GM19043 (cell line): ENCODE results near the gene SLC8B1.

Source experiments
- ATAC-seq: cut with Tn5 transposase; IDR thresholded peaks from one replicate; pipeline ENCODE4 v1.9.1; 2021; ENCODE audit warnings: low read depth; ENCODE audit not compliant: unreplicated experiment

SLC8B1 gene

DNA sequence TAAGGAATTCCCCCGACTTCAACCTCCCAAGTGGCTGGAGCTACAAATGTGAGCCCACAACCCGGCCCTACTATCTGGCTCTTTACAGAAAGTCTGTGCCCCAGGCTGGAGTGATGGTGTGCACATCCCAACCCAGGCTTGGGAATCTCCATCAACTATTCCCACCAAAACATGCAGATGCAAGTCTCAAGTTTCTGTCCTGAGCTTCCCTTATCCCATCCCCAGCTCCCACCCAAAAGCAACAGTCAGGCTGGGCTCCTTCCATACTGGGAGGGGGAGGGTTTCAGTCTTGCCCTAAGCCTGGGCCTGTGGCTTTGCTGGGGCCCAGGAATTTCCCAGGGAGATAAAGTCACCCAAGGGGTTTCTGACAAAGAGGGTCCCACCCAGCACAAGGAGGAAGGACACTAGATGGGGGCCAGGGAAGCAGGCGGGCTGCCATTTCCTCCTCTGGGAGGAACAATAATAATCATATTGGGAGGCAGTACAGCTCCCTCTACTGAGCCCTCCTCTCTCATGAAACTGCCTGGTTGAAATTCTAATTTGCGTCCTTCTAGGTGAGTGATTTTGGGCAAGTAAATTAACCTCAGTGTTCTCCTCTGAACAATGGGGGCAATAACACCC, 8.0 kb downstream of the SLC8B1 start:
- ATAC-seq, result no peak

DNA sequence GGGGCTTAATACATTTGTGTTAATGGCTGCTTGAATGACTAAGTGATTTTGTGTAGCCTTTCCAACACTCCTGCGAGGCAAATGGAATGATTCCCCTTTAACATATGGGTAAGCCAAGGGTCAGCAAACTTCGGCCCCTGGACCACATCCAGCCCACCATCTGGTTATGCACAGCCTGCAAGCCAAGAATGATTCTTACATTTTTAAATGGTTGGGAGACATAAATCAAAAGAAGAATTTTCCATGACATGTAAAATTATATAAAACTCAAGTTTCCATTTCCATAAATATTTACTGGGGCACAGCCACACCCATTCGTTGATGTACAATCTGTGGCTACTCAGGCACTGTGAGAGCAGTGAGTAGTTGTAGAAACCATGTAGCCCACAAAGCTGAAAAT, 9.0 kb downstream of the SLC8B1 start:
- no peak for ATAC-seq

DNA sequence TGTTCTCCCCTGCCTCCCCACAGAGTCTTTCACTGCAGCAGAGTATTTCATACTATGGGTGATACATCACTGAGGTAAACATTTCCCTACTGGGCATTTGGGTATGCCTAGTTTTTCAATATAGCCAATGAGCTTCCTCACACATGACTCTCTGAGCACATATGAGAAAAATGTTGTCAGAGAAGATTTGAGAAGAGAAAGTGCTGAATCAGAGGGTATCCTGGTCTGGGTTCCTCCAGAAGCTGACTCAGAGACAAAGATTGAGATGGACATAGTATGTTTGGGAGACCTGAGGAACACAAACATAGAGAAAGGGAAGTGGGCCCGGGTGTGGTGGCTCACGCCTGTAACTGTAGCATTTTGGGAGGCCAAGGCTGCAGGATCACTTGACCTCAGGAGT, 12.6 kb downstream of the SLC8B1 start:
- no peak for ATAC-seq

DNA sequence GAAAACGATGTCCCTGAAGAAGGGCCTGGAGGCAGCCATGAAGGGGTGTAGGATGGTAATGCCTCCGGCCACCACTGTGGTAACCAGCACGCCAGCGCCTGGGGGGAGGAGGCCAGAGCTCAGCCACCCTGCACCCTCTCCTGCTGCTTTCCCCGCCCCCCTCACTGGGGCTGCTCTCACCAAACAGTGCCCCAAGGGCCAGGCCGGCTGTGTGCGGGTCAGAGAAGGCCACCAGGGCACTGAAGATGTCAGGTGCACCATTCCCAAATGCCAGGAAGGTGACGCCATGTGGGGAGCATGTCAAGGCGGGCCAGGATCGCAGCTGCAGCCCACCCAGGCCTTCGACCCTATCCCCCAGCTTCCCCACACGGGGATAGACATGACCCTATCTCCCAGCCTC, 14.5 kb downstream of the SLC8B1 start:
- ATAC-seq, result no peak

DNA sequence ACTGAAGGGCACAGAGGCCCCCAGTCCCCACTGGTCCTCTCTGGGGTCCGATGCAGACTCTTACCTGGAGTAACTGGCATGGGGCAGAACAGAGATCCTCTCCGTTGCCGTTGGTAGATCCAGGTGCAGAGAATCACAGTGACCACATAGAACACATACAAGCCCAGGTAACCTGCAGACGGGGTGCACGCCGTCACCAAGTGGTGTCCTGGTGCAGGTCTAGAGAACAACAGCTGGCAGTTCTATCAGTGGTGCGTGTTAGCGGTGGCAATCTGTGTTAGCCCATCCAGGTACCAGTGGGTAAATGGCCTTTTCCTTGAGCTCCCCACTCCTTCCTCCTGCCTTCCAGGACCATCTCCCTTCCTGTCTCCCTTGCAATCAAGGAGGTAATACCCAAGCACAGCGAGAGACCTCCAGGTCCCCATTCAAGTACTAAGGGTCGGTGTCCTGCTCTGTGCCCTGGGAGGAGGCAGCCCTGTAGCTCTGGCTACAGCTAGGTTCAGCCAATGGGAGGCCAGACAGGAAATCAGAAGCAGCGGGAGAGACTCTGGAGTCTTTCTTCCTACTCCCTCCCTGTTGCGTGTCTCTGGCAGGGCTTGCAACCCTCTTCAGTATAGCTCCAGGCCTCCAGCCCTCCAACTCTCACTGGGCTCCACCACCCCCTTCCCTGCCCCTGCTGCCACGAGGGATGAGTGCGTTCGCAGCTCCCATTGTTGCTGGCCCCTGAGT, 15.8 kb downstream of the SLC8B1 start:
- no peak for ATAC-seq

DNA sequence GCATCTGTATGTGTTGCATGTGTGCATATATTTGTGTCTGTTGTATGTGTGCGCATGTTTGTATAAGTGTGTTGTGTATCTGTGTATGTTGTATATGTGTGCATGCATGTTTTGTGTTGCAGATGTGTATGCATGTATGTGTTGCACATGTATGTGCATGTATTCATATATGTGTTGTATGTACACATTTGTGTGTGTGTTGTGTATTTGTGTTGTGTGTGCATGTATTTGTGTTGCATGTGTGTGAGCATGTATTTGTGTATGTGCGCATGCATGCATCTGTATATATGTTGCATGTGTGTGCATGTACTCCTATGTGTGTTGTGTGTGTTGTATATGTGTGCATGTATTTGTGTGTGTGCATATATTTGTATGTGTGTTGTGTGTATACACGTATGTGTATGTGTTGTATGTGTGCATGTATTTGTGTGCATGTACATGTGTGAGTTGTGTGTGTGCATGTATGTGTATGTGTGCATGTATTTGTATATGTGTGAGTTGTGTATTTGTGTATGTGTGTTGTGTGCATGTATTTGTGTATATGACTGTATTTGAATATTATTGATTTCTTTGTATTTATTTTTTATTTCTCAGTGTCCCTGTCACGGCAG, 16.8 kb downstream of the SLC8B1 start:
- no peak for ATAC-seq

DNA sequence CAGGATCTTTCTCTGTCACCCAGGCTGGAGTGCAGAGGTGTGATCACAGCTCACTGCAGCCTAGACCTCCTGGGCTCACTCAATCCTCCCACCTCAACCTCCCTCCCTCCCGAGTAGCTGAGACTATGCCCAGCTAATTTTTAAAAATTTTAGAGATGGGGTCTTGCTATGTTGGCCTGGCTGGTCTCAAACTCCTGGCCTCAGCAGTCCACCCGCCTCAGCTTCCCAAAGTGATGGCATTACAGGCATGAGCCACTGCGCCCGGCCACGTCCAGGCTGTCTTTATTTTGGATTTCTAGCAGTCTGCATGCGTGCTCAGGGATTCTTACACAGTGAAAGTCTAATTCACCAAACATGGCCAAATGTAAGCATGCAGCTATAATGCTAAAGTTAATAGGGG, 17.8 kb downstream of the SLC8B1 start:
- no peak for ATAC-seq

DNA sequence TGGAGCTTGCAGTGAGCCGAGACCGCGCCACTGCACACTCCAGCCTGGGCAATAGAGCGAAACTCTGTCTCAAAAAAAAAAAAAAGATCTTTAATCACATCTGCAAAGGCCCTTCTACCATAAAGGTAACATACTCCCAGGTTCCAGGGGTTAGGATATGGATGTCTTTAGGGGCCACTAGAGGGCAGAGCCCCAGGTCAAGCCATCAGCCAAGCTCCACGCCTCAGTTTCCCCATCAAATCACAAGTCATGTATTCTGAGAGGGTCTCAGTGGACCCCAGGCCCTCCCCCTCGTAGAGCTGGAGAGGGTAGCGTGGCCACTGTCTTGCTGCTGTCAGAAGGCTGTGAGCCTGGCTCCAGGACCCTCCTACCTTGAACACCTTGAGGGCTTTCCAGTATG, 18.8 kb downstream of the SLC8B1 start:
- ATAC-seq, result no peak

DNA sequence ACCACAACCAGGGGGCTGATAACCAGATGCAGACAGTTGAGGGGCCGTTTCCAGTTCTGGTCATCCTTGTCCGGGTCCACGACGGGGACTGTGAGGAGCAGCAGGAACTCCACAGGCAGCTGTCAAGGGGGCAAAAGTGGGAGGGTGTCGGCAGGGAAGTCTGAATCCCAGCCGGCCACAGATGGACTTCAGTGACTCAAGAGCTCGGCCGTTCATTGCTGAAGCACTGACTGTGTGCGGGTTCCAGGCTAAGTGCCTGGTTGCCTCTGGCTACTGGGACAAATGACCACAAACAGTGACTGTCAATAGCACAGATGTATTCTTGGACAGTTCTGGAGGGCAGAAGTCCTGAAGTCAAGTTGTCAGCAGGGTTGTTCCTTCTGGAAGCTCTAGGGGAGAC, 19.6 kb downstream of the SLC8B1 start:
- no peak for ATAC-seq

DNA sequence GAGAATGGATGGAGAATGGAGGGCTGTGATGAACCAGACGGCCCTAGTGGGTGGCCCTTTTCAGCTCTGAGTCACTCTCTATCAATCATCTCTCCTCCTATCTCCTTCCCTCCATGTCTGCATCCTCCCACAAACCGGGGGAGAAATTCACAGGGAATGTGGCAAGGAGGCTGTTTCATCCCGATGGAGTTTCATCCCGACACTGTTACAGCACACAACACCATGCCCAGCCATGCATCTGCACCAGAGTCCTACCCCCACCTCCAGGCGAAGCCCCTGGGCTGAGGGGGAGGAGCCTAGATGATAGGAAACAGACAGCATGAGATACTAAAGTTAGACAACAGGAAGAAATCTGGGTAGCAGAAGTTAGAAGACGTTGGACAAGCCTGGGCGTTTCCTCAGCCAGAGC, 20.8 kb downstream of the SLC8B1 start:
- no peak for ATAC-seq

DNA sequence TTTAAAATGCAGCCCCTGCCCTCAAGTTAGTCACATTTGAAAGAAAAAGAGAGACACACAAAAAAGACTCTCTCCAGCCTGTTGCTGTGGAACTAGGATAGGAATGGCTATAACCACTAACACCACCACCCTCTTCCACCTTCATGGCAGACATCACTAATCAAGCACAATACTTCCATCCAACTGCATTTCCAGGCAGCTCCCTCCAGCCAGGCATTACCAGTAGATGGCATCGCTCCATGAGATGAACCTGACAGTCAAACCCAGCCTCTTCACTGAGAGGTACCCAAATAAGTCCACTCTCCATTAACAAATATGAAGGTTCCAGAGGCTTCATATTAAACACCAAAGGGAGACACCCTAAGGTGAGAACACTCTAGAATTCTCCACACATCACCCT, 24.4 kb downstream of the SLC8B1 start:
- ATAC-seq, result no peak

DNA sequence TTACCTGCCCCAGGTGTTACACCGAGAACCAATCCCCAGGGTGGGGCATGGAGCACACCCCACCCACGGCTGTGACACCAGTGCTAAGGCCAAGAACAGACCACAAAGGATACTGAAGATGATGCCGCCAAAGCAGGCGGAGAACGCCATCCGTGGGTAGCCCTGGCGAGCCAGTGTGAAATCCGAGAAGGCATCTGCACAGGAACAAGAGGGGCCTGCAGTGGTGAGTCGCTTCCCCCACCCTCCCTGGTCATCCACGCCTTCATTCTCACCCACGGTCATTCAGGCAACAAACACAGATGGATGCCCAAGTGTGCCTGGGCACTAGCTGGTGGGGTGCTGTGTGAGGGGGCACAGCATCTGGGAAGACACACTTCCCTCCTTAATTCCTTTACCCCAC, 28.5 kb downstream of the SLC8B1 start:
- ATAC-seq, result no peak

DNA sequence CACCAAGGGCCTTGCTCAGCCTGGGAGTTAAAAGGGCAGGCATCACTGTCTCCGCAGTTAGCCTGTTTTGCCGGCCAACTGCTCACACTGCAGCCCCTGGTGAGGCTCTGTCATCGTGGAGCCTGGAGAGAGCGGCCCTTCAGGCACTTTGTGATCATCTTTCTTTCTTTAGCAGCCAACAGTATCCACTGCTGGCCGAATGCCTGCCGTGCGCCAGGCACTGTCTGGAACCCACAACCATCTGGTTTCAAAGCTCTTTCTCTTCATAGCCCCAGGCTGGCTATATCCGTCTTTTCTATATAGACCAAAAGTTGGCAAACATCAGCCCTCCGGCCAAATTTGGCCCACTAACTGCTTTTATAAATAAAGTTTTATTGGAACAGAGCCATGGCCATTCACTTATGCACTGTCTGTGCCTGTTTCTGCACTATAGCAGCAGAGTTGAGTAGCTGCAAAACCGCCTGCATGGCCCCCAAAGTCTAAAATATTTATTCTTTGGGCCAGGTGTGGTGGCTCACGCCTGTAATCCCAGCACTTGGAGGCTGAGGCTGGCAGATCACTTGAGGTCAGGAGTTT, 29.5 kb downstream of the SLC8B1 start:
- ATAC-seq, result no peak

DNA sequence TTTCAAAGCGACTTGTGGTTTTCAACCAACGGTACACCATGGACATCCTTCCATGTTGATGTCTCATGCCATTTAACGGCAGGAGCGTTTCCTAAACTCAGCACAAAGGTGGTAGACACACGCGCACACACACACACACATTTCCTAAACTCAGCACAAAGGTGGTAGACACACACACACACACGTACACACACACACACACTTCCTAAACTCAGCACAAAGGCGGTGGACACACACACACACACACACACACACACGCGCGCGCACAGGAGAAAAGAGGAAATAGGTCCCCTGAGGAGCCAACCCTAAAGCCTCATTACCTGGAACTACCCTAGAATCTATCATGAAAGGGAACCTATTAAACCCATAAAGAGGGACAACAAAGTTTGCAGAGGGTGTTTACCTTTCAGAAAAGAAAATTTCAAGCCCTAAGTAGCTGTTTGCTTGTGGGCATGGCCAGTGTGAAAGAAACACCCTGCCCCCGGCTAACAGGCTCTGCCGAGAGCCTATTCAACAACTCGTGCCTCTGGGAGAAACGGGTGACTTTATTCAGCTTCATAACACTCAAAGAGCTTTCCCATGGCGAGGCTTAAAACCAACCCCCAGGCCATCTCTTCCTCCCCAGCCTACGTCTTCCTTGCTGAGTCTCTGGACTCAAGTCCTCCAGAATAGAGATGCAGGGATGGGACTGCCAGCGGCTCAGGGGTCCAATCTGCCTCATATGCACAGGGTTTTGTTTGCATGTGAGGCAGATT, 31.8 kb downstream of the SLC8B1 start:
- ATAC-seq, result no peak

DNA sequence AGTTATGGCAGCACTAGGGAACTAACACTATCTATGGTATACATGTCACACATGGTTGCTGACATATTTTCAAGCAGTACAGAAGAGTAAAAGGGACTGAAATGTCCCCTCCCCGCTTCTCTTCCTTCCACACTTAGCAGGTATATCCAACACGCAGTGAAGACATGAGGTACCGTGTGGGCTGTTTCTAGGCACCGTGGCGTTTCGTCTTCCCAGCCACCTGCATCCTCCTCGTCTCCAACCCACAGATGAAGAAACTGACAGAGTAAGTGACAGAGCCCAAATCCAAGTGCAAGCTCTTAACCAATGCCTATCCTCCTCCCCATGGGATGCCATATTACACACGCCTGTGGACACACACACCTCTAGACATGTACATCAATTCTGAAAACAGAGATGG, 32.4 kb downstream of the SLC8B1 start:
- ATAC-seq, result no peak

DNA sequence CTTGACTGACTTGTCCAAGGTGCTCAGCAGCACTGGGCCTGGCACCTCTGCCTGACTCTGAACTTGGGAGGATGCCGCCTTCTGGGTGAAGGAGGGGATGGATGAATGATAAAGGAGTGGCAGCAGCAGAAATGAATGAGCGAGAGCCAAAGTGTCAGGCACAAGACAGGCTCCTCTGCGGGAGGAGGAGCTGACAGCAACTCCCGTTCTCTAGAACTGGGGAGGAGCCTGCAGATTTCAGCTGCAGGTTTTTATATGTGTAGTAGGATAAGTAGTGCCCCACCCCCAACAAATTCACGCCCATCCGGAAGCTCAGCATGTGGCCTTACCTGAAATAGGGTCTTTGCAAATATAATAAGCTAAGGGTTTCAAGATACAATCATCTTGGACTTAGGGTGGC, 33.1 kb downstream of the SLC8B1 start:
- no peak for ATAC-seq

DNA sequence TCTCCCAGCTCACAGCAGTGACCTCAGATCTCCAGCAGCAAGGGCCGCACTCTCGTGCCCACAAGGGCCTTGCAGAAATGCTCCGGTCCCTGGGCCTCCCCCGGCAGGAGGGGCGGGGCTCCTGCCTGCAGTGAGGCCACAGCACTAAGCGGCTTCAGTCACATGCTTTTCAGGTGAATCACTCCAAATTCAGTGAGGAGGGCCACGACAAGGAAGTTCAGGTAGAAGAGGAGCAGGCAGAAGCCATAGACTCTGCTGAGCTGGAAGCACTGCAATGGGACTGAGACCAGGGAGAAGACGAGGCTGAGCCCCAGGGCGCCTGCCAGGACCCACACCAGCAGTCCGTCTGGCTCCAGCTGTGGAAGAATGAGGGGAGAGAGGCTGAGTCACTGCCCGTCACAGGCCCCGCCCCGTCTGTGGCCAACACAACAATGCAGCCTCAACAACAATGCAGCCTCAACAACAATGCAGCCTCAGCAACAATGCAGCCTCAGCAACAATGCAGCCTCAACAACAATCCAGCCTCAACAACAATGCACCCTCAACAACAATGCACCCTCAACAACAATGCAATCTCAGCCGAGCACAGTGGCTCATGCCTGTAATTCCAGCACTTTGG, 35.2 kb downstream of the SLC8B1 start:
- ATAC-seq, result no peak

DNA sequence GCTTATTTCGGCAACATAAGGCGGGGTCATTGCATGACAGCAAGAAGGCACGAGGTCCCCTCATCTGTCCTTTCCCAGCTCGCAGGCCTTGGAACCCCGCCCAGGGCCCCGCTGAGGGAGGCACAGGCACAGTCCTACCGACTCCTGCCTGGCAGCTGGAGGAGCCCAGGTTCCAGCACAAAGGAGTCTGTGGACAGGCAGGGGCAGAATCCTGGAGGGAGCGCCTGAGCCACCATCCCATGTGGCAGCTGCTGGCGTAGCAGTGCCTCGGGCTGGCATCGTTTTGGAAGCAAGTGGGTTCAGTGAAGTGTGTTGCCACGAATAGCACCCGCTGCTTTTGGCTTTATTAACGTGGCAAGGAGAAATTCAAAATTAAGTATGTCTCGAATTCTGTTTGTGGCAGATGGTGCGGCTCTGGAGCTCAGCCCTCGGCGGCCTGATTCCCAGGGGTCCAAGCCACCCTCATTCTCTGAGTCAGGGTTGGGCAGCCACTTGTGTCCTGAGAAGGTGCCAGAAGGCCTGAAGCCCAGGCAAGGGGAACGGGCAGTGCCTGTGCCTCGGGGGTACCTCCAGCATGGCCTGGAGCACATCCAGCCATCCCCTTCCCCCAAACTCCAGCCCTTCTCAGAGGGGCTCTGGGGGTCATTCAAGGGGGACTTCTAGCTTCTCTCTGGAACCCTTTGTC, 35.9 kb downstream of the SLC8B1 start:
- no peak for ATAC-seq

DNA sequence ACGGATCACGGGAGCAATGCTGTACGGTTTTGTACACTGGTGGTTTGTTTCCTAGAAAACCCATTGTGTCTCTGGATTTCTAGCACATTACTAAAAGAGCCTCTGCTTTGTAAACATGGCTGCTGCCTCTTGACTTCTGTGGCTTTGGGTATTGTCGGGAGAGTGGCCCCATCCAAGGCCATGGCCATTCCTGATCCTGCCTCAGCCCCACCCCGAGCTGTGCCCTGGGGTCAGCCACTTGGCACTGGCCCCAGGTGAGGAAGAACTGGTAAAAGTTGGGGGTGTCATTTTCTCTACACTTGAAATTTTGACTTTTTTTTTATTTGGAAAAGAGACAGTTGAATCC, 36.5 kb downstream of the SLC8B1 start:
- ATAC-seq, result no peak
